HUES6 (cell line): ENCODE measurements around the gene POC5.

Experiments used
- H3K27ac ChIP-seq: 2 replicates; pipeline ENCODE4 v1.7.0; 2013; ENCODE audit warnings: low read depth, mild to moderate bottlenecking, low read length, inconsistent platforms
- H3K27me3 ChIP-seq: 2 replicates; pipeline ENCODE4 v1.6.1; 2013; ENCODE audit warnings: low read length; ENCODE audit not compliant: control insufficient read depth, insufficient read depth
- H3K36me3 ChIP-seq: 2 replicates; pipeline ENCODE4 v1.6.1; 2013; ENCODE audit warnings: low read length; ENCODE audit not compliant: control insufficient read depth, insufficient read depth
- H3K4me1 ChIP-seq: 2 replicates; pipeline ENCODE4 v1.6.1; 2013; ENCODE audit warnings: low read length; ENCODE audit not compliant: control insufficient read depth, insufficient read depth
- H3K4me3 ChIP-seq: 2 replicates; pipeline ENCODE4 v1.5.1; 2013; ENCODE audit warnings: low read depth, low read length
- H3K9ac ChIP-seq: one replicate; pipeline ENCODE4 v1.6.1; 2013; ENCODE audit warnings: mild to moderate bottlenecking, low read length
- H3K9me3 ChIP-seq: 2 replicates; pipeline ENCODE4 v1.6.1; 2013; ENCODE audit warnings: low read depth, low read length; ENCODE audit not compliant: control insufficient read depth, insufficient read depth

POC5 gene

DNA sequence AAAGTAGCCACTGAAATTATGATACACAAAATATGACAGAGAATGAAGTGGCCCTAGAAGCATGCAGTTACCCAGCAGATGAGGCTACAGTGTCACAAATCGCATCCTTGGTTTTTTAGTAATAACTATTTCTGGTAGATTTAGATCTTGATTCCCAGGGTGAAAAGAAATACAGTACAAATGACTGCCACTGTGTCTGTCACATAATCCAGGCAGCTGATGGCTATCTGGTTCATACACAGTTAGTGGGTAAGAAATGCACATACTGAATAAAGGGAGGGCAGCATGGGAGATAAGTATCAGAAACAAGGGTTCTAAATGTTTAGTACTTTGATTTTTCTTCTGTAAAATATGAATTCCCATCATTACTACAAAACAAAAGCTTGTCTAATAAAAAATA is 41.5 kb downstream of the POC5 start:
- H3K27me3 ChIP-seq = no peaks in the 10 kb centered on the region
- no peaks in the 10 kb centered on the region for H3K9me3 ChIP-seq
- H3K9ac ChIP-seq = no peak overlapping the region
- no peaks in the 10 kb centered on the region for H3K4me1 ChIP-seq
- no peak overlapping the region for H3K4me3 ChIP-seq
- H3K36me3 ChIP-seq = peaks cover 18% of the 10 kb centered on the region
- H3K27ac ChIP-seq = no peak overlapping the region

DNA sequence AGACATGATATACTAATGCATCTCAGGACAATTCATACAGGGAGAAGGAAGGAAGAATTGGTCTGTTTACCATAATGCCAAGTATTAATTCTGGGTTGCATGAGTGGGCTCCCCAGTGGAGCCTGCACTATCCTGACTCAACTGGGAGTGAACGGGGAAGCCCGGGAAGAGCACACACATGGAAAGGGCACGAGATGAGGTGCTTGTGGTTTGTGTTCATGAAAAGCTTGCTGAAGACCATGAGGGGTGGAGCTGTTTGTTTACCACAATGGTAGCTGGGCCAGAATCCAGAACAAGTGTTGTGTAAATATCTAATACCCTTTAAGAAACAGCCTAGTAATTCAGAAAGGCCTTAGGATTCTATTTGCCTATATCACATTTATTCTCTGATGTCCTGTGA is 44.6 kb downstream of the POC5 start:
- no peaks in the 10 kb centered on the region for H3K27me3 ChIP-seq
- H3K9me3 ChIP-seq = no peaks in the 10 kb centered on the region
- H3K36me3 ChIP-seq = peaks cover 18% of the 10 kb centered on the region
- H3K27ac ChIP-seq = no peak overlapping the region
- no peak overlapping the region for H3K4me3 ChIP-seq
- peaks cover 21% of the 10 kb centered on the region; the same call in 1 of the 2 replicates for H3K4me1 ChIP-seq
- H3K9ac ChIP-seq = no peak overlapping the region

DNA sequence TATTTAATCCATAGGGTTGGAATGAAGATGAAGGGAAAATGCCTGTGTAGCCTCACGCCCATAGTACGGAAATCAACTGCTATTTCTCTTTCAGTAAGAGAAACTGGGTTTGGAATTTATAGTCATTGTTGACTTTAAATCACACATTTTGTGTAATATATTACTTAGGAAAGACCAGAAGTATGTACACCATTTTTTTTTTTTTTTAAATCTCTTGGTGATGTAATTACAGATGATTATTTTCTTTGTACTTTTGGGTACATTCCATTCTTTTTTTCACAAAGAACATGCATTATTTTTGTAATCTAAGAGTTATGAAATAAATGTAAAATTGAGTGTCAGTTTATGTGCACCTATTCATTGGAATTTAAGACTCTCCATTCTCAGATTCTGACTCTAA is 45.7 kb downstream of the POC5 start:
- no peak overlapping the region for H3K4me3 ChIP-seq
- no peak overlapping the region for H3K27ac ChIP-seq
- H3K9ac ChIP-seq = no peak overlapping the region
- H3K9me3 ChIP-seq = no peaks in the 10 kb centered on the region
- H3K27me3 ChIP-seq = no peaks in the 10 kb centered on the region
- peaks cover 24% of the 10 kb centered on the region; the same call in 1 of the 2 replicates for H3K4me1 ChIP-seq
- H3K36me3 ChIP-seq = peaks cover 18% of the 10 kb centered on the region

DNA sequence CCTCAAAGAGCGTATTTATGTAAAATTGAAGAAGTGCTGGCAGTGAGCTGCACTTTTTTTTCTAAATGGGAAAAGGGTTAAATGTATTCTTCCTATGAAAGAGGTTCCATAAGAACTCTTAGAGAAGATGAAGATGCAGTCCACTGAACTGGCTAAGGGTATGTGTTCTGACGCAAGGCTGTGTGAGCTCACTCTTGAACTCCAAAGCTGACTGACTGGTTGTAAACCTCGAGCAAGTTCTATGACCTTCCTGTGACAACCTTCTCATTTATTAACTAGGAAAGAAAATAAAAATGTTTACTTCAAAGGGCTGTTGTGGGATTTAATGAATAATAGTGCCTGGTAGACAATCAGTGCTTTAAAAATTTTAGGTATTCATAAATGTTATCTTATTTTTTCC is 46.7 kb downstream of the POC5 start:
- no peak overlapping the region for H3K27ac ChIP-seq
- no peak overlapping the region for H3K4me3 ChIP-seq
- no peaks in the 10 kb centered on the region for H3K27me3 ChIP-seq
- H3K9ac ChIP-seq = no peak overlapping the region
- no peaks in the 10 kb centered on the region for H3K9me3 ChIP-seq
- H3K36me3 ChIP-seq = peaks cover 15% of the 10 kb centered on the region
- peaks cover 24% of the 10 kb centered on the region; the same call in 1 of the 2 replicates for H3K4me1 ChIP-seq

DNA sequence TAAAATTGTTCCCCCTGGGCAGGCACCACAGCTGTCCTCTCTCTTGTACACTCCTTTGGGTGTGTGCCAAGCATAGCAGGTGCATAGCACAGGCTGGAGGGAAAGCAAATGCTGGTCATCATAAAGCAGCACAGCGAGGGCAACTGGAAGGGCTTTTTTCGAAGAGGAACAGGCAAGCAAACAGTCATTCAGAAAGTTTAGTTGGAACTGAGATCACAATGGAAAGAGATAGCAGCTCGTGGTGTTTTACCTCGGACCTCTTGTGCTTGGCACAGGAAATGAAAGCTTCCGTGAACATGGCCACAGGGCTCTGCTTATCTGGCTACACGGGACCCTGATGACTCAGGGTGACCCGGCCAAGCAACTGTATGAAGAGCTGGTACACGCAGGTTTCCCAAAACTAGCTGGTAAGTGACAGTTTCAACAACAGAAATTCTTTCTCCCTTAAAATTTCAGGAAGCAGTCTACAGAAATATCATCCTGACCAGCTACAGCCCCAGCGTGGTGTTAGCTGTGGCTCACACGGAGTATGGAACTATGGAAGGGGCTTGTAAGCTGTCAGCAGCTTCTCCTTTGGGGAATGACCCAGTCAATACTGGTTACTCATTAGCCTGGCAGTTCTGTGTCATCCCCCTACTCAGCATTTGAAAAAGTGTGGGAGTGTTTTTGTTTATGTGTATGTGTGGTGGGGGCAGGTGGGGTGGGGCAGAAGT is 48.1 kb downstream of the POC5 start:
- no peak overlapping the region for H3K9ac ChIP-seq
- no peaks in the 10 kb centered on the region for H3K27me3 ChIP-seq
- H3K4me3 ChIP-seq = no peak overlapping the region
- no peaks in the 10 kb centered on the region for H3K9me3 ChIP-seq
- peaks cover 24% of the 10 kb centered on the region; the same call in 1 of the 2 replicates for H3K4me1 ChIP-seq
- H3K27ac ChIP-seq = no peak overlapping the region
- H3K36me3 ChIP-seq = peaks cover 4% of the 10 kb centered on the region

DNA sequence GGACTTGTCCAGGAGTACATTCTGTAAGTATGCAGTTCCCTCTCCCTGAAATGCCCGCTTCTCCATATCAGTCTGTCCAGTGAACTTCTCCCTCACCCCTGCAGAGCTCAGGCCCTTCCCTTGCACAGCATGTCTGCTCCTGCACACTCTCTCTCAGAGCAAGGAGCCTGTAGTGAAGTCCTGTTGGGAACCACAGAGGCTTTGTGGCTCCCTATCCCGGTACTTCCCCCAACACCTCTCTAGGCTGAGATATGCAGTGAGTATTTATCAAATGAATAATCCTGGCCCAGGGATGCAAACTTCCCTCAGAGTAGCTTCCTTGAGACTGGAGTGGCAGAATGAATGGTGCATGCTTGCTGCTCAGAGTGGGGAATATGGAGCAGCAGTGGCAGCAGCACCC is 48.8 kb downstream of the POC5 start:
- Histone ChIP-seq H3K27me3 (no peaks in the 10 kb centered on the region), H3K36me3 (peaks cover 4% of the 10 kb centered on the region), H3K4me3 (no peak overlapping the region), H3K4me1 (peaks cover 27% of the 10 kb centered on the region; the same call in 1 of the 2 replicates), H3K9ac (no peak overlapping the region), H3K27ac (no peak overlapping the region), H3K9me3 (no peaks in the 10 kb centered on the region)

DNA sequence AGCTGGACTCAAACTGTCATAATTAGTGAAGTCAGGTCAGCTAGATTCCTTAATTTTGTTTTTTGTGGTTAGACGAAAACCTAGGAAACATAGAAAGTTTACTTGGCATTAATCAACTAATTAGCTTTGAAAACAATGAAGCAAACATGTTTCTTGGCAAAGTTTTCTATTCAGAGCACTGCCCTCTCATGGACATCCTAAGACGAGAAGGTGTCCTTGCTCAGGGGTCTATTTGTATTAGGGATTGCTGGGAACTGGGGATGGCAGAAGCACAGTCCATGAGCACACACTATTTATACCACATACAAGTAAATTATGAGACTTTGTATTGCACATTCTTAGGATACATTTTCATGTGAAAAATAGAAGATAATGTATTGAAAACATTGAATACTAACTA is 49.7 kb downstream of the POC5 start:
- Histone ChIP-seq H3K27me3 (no peaks in the 10 kb centered on the region), H3K36me3 (peaks cover 1% of the 10 kb centered on the region), H3K27ac (no peak overlapping the region), H3K9ac (no peak overlapping the region), H3K9me3 (no peaks in the 10 kb centered on the region), H3K4me1 (peaks cover 27% of the 10 kb centered on the region; the same call in 1 of the 2 replicates), H3K4me3 (no peak overlapping the region)

DNA sequence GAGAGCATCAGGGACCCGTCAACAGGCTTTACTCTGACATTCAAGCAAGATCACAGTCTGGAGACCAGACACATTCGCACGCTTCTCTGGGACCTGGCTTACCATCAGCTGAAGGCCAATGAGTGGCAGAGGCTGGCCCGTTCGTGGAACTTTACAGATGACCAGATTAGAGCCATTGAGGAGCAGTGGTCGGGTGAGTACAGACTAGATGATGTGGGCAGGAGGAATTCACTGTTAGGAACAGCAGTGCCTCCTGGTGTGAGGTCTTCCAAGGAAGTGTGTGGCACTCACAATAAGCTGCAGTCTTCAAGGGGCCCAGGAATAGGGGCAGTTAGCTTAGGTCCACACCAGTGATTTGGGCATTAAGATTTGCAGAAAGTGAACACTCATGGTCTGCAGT is 50.4 kb downstream of the POC5 start:
- H3K27me3 ChIP-seq = no peaks in the 10 kb centered on the region
- no peak overlapping the region for H3K4me3 ChIP-seq
- no peaks in the 10 kb centered on the region for H3K9me3 ChIP-seq
- no peak overlapping the region for H3K9ac ChIP-seq
- no peaks in the 10 kb centered on the region for H3K36me3 ChIP-seq
- no peak overlapping the region for H3K27ac ChIP-seq
- peaks cover 31% of the 10 kb centered on the region; the same call in 1 of the 2 replicates for H3K4me1 ChIP-seq

DNA sequence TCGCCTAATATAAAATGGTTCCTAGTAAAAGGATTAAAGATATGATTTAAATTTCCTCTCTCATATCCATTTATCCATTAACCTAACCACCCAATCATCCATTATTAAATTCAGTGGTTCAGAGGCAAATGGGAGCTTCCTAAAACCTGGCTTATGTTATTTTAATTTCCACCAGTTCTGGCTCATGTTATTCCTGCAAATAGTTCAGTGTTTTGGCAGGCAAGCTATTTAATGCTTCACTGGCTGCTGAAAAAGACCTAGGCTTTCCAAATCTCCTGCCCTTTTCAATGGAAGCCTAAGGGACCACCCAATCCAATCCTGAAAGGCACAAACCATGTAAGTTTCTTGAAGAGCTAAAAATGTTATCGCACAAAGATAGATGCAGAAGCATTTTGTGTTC is 52.3 kb downstream of the POC5 start:
- Histone ChIP-seq H3K27ac (no peak overlapping the region), H3K36me3 (no peaks in the 10 kb centered on the region), H3K4me1 (peaks cover 34% of the 10 kb centered on the region; the same call in 1 of the 2 replicates), H3K4me3 (no peak overlapping the region), H3K9me3 (no peaks in the 10 kb centered on the region), H3K27me3 (no peaks in the 10 kb centered on the region), H3K9ac (no peak overlapping the region)

DNA sequence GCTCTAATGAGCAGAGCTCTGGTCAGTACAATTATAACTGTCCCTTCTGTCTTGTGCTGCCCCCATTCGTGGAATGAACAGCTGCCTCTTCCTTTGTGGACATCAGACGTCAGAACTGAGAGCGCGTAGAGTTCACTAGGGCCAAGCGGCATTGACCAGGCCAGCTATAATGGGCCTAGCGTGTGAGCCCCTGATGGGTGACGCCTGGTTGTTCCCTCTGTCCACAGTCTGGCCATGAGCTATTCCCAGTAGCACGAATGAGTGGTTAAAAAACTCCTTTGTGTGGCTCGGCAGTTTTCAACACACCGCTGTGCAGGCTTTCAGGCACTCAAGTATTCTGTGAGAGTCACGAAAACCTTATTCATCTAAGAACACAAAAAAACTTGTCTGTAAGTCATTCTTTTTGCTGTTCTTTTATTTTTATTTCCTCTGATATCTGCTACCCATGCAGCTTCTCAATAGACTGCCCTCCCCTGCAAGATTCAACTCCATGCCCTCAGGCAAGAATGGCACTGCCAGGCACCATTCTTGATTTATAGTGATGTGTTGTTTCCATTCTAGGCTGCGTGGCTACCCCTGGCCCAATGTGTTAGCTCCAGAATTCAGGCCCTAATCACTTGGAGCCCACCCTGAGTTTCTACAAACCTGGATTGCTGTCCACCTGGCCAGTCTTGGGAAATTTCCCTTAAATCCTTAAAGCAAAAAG is 53.5 kb downstream of the POC5 start:
- Histone ChIP-seq H3K27me3 (no peaks in the 10 kb centered on the region), H3K36me3 (no peaks in the 10 kb centered on the region), H3K4me1 (peaks cover 21% of the 10 kb centered on the region; the same call in 1 of the 2 replicates), H3K4me3 (no peak overlapping the region), H3K9me3 (no peaks in the 10 kb centered on the region), H3K27ac (no peak overlapping the region), H3K9ac (no peak overlapping the region)

DNA sequence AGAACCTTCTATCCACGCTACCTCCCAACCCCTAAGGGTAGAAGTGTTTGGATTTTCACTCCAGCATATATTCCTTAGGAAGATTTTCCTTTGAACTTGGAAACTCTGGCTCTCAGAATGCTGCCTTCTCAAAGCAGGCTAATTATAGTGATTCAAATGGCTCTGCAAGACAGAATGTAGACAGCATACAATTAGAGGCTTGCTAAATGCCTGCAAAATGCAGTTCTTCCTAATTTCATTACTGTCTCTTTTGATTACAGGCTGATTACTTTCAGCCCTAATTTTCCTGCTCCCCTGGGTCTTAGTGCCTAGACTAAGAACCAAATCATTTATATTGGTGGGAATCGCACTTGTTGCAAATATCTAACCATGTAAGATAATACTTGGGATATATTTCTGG is 55.2 kb downstream of the POC5 start:
- Histone ChIP-seq H3K36me3 (no peaks in the 10 kb centered on the region), H3K27ac (no peak overlapping the region), H3K4me1 (peaks cover 11% of the 10 kb centered on the region; the same call in 1 of the 2 replicates), H3K9me3 (no peaks in the 10 kb centered on the region), H3K9ac (no peak overlapping the region), H3K4me3 (no peak overlapping the region), H3K27me3 (no peaks in the 10 kb centered on the region)
